HL-60/S4 treated with retinoic acid at 250 ng/mL for 4 days and 3 days (cell line): Measurements from ENCODE around the gene UBALD2.
"Not testable (repeated sequence)": the region's sequence is repeated elsewhere in the genome, so short reads cannot be mapped to it uniquely, and the experiment has no call there.

ENCODE experiments used
- in situ Hi-C: fragments of 300-500 bp; cut with MboI; formaldehyde crosslinking; loops from 2 replicates; pipeline ENCODE4 v1.7.0; 2022; ENCODE audit warnings: low sequenced_read_pairs

The UBALD2 gene

DNA sequence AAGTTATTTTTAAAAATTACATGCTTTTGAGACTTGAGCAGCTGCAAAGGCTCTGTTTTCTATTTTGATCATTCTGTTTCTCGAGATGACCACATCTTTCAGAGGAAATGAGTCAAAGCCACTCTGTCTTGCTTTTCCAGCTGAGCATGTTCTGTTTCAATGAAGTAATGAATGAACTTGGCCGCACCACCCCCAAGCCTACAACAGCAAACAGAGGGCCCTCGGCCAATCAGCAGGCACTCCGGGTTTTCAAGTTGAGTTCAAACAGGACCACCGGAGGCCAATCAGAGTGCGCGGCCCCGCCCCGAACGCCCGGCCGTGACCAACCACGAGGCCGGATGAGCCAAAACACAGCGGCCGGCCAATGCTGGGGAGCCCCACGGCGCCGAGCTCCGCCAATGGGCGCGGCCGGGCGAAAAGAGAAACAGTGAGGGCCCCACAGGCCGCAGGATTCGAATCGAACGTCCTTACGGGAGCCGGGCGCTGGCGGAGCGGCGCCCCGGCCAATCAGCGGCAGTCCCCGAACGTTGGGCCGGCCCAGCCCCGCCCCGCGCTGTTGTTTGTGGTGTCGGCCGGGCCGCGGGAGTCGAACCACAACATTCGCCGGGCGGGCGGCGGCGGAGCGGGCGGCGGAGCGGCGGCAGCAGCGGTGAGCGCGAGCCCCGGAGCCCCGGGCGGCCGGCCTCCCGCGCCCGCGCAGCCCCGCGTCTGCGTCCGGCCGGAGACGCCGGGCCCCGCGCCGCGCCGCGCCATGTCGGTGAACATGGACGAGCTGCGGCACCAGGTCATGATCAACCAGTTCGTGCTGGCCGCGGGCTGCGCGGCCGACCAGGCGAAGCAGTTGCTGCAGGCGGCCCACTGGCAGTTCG, at the start of gene UBALD2:
Gene UBALD2 (plus strand): TSS at position 594 of the 869 bp plus-strand sequence. CDS start 158 bp downstream, at position 752.
- in situ Hi-C loops = loop anchor here (10.0 kb wide), 2 partner anchors 50 to 120 kb away; partner anchors contain the start of gene FOXJ1

DNA sequence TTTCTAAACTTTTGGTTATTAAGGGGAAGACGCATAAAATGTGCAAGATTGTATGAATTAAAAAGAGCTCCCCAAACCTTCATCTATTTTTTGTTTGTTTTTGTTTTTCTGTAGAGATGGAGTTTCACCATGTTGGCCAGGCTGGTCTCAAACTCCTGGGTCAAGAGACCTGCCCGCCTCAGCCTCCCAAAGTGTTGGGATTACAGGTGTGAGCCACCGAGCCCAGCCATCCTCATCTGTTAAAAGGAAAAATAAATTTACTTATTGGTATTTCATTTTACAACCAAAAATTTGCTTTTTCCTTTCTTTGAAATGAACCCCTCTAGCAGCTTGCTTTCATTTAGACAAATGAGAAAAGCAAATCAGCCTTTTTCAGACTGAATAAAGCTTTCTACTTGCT, 48.1 kb upstream of the UBALD2 start:
- in situ Hi-C loops = loop anchor here (10.0 kb wide), 1 partner anchor 48 kb away; the partner anchor contains the start of gene UBALD2

DNA sequence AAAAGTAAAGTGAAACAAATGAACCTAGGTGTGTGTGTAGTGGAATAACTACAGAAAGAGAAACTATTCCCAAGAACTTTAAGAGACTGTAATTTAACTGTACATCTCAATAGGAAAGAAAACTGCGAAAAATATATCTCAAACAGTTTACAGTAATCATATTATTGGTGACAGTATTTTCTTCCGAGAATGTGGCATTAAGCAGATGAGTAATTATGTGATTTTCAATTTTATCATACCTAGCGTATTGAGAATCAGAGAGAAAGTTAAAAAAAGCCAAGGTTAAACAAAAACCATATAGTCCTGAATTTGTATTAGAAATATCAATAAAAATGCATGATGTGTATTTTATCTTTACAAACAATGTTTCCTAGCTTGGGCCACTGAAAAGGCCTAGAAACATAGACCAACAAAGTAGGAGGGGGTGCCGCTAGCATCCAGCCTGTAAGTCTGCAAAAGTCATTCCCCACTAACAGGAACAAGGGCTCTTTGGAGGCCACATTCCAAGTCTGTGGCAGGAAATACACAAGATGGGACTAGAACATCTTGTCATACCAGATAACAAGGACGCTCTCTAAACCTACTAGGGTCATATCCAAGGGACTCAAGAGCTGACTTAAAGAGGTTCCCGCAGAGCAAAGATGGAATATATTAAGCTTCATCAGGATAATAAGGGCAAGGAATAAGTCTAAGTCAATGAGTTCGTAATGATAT, 45.3 kb upstream of the UBALD2 start:
- in situ Hi-C loops = loop anchor here (10.0 kb wide), 1 partner anchor 45 kb away; the partner anchor contains the start of gene UBALD2

DNA sequence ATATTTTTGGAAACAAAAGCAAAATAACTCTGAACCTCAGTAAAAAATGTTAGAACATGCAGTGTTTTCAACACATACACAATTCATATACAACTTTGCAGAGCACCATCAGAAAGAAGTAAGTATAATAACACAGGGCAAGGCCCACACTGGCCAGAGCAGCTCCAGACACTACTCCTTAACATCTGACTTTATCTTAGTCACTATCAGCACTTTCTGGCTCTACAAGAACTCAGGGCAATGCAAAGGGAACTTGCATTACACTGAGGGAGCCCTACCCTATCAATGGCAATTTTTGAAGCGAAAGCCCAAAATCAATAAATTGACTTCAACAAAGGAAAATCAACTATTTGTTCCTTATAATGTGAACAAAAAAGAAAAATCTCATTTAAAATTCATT, 41.3 kb upstream of the UBALD2 start:
- in situ Hi-C loops = no loop called here

DNA sequence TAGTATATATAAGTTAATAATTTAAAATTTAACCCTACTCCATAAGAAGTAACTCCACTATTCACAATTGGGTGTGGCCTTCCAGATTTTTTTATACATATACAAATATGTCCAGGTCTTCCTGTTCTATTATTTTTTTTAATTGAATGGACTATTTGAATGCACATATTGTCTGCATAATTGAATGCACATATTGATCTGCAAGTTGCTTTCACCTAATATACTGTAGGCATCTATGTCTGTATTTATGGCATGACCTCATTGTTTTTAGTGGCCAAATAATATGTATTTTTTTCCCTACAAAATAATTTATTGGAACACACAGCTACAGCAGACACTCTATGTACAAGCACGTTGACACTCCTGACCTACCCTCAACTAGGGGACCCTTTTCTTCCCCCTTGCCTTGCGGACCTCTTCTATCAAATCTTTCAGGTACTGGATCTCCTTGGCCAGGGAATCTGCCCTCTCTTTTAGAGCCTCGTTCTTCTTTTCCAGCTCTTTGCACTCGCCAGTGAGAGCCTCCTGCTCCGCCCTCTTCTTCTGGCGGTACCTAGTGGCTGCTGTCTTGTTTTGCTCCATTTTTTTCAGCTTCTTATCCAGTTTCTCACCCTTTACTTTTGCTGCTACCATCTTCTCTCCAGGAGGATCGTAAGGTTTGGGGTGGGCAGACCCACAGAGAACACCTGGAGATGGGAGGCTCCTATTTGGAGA, 39.6 kb upstream of the UBALD2 start:
- in situ Hi-C loops = not testable (repeated sequence)

DNA sequence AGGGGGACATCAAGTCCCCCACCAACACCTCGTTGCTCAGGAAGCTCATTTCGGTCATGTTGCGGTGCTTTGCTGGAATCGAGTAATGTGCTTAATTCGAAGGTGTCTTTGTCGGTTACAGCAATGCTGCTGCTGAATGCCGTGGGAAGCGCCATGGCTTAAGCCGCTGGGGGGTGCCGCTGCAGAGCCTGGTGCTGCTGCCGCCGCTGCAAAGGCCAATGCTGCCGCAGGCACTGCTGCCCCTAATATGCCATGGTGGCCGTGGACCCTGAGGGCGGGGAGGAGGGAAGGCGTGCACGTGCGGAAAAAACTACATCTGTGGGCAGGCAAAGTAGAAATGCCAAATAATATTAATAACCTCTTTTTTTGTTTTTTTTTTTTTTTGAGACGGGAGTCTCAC, 38.4 kb upstream of the UBALD2 start:
- in situ Hi-C loops = not testable (repeated sequence)

DNA sequence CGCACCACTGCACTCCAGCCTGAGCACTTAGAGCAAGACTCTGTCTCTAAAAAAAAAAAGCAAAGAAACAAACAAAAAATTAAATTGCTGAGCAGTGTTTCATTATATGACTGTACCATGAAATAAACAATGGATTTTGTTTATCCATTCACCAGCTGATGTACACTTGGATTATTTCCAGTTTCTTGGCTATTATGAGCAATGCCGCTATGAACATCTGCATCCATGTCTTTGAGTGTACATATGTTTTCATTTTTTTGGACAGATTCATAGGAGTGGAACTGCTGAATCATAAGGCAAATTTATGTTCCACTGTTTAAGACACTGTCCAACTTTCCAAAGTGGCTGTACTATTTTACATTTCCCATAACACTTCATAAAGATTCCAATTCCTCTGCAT, 32.8 kb upstream of the UBALD2 start:
- in situ Hi-C loops = no loop called here

DNA sequence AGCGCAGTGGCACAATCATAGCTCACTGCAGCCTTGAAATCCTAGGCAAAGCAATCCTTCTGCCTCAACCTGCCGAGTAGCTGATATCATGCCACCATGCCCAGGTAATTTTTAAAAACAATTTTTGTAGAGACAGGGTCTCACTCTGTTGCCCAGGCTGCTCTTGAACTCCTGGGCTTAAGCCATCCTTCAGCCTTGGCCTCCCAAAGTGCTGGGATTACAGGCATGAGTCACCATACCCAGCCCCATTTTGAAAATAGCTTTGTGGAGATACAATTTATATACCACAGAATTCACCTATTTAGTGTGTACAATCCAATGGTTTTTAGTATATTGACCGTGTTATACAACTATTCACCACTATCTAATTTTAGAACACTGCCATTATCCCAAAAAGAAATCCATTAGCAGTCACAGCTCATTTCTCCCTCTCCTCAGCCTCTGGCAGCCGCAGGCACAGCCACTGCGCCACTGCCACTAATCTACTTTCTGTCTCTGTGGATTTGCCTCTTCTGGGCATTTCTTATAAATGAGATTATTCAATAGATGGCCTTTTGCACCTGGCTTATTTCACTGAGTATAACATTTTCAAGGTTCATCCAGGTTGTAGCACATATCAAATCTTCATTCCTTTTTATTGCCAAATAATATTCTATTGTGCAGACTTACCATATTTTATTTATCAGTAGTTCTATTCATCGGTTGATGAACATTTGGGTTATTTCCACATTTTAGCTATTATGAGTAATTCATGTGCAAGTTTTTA, 31.4 kb upstream of the UBALD2 start:
- in situ Hi-C loops = no loop called here

DNA sequence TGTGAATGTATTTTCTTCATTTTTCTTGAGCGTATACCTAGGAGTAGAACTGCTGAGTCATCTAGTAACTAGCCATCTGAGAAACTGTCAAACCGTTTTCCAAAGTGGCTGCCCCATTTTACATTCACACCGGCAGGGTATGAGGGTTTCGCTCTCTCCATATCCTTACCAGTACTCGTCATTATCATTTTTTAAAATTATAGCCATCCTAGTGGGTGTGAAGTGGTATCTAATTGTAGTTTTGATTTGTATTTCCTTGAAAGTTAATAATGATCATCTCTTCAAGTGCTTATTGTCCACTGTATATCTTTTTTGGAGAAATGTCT, 30.8 kb upstream of the UBALD2 start:
- in situ Hi-C loops = no loop called here

DNA sequence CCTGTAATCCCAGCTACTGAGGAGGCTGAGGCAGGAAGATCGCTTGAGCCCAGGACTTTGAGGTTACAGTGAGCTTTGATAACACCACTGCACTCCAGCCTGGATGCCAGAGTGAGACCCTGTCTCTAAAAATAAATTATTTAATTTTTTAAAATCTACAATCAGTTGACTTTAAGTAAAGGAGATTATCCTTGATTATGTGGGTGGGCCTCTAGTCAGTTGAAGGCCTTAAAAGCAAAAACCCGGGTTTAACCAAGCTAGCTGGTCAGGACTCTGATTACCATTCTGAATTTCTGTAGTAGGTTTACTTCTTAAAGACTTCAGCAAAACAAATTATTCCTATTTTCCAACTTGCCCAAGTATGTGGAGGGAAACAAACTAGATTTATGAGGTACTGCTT, 29.3 kb upstream of the UBALD2 start:
- in situ Hi-C loops = no loop called here

DNA sequence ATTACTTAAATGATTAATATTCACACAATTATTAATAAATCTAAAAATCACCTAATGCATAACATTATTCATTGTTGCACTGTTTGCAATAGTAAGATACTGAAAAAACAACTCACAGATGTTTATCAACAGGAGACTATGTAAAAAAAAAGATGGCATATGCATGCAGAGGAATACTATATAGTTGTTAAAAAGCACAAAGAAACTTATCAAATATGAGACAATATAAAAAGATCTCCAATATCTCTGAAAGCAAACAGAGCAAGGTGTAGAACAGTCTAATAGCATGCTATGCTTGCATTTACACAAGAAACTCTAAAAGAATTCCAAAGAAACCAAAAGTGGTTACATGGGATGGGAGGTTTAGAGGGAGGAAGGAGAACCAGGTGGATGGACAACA, 28.5 kb upstream of the UBALD2 start:
- in situ Hi-C loops = no loop called here

DNA sequence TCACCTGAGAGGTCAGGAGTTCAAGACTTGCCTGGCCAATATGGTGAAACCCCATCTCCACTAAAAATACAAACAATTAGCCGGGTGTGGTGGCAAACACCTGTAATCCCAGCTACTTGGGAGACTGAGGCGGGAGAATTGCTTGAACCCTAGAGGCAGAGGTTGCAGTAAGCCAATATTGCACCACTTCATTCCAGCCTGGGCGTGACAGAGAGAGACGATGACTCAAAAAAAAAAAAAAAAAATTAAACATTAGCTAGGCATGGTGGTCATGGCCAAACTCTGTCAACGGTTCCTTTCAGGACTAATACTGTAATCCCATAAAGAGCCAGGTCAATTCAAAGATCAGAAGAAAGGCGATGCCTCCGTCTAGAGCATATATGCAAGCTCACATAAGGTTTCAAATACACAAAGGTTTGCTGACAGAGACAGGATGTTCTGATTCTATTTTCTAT, 27.3 kb upstream of the UBALD2 start:
- in situ Hi-C loops = no loop called here

DNA sequence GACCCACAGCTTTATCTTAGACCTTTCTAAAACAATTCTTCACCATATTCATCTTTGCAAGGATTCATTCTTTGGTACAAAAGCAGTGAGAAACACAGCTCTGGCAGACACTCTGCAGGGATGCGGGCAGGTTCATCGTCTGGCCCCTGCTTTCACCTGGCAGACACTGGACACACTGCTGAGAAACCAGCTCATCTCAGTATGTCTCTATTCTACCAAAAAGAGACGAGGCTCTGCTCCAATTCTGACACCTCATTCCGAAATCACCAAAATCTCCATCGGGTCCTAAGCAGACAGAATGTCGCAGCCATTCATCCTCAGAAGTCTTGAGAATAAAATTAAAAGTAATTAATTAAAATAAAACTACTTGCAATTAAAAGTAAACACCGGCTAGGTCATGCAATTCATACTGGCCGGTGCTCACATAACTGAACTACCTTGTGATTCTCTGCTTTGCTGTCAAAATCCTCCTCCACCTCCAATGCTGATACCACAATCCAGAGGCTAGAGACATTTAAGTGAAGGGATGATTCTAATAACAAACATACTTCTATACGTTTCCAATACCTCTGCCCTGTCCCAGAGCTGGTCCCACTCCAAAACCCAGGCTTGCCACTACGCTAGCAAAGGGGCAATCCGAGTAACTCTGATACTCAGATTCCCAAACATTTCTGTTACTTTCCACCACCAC, 26.2 kb upstream of the UBALD2 start:
- in situ Hi-C loops = no loop called here

DNA sequence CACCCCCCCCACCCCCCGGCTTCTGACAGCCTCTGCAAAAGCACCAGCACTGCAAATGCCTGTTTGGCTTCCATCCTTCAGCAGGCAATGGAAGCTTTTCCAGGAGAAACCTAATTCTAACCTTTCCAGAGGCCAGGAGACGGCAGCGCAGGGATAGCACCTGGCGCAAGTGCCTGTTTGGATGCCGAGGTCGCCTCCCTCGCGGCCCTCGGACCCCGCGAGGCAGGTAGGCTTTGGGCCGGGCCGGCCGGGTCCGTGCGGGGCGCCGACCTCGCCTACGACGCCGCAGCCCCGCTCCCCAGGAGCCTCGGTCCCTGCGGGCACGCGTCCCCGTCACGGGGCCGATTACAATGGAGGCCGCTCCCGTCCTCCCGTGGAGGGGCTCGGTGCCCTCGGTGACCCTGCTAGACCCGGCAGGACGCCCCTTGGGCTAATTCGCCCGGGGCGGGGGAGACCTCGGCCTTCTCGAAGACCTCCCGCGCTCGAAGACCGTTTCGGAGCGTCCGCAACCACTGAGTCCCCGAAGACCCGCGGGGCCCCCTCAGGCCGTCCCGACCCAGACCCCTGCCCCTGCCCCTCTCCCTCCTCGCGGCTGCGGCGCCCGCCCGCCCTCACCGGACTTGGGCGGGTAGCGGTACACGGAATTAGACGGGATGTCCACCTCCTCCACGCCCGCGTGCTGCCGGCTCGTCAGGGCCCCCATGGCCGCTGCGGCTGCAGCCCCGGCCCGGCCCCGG, 25.4 kb upstream of the UBALD2 start:
- in situ Hi-C loops = no loop called here

DNA sequence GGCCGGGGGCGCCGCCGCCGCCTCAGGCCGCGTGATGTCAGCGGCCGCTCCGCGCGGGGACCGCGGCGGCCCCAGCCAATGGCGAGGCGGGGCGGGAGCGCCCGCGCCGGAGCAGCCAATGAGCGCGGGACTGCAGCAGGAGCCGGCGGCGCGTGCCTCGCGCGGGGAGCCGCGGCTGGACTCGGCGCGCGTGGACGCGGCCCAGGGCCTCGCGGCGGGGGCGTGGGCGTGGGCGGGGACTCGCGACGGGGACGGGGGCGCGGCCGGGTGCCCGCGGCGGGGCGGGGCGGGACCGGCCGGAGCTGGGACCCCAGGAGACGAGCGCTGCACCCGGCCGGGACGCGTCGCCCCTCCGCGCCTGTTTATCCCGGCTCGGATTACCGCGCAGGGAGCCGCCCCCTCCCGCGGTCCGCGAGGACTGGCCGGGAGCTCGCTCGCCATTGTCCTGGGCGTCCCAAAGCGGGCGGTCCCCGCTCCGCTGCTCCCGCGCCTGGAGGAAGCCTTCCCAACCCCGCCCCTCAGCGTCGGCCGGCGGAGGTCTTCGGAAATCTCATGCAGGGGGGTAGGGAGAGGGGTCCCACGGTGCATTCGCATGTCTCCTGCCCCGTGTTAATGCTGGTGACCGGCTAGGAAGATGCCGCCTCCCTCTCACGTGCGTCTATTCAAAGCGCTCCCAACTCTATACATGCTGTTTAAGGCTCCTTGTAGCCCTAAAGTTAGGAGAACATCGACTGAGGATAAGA, 24.5 kb upstream of the UBALD2 start, which contains the start of gene RNF157:
Gene RNF157 (minus strand): TSS at position 33 of the 743 bp plus-strand sequence. CDS start 253 bp downstream, outside the sequence.
- in situ Hi-C loops = no loop called here

DNA sequence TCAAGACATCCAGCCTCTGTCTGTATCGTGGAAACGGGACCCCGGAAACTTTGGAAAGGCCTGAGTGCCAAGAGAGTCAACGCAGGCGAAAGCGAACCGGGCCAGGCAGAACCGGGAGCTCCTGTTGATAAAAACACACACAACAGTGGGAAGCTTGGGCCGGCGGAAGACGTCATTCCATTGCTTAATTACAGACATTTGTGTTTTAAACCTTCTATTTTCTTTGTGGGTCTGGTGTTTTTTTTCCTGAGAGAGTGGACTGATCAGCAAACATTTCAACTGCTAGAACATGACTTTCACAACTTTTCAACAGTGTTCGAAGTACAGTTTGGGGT, 24.0 kb upstream of the UBALD2 start:
- in situ Hi-C loops = no loop called here

DNA sequence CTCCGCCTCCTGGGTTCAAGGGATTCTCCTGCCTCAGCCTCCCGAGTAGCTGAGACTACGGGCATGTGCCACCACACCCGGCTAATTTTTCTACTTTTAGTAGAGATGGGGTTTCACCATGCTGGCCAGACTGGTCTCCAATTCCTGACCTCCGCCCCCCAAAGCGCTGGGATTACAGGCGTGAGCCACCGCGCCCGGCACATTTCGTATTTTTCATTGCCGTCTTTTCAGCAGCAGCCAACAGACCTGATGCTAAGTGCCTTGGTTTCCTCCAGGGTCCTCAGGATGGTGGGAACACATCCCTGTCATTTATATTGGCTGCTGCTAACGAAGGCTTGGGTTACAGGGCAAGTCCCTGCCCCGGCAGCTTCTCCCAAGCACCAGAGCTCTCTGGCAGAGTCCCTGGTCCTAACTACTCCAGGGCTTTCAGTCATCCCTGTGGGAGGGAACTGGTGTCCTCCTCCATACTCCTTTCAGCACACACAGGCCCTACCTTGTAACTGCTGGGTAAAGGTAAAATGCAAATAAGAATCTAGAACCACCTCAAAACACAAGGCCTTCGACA, 23.4 kb upstream of the UBALD2 start:
- in situ Hi-C loops = no loop called here
